ENCODE data around the gene C13orf46. TPM values are rescaled to one million over a fixed set of nuclear protein-coding genes. Genes with fewer than 3 reads are reported as not detected.

The C13orf46 gene
- total and polyA plus RNA-seq, 2 experiments from 2014 or later = 0.20 to 0.23 TPM

DNA sequence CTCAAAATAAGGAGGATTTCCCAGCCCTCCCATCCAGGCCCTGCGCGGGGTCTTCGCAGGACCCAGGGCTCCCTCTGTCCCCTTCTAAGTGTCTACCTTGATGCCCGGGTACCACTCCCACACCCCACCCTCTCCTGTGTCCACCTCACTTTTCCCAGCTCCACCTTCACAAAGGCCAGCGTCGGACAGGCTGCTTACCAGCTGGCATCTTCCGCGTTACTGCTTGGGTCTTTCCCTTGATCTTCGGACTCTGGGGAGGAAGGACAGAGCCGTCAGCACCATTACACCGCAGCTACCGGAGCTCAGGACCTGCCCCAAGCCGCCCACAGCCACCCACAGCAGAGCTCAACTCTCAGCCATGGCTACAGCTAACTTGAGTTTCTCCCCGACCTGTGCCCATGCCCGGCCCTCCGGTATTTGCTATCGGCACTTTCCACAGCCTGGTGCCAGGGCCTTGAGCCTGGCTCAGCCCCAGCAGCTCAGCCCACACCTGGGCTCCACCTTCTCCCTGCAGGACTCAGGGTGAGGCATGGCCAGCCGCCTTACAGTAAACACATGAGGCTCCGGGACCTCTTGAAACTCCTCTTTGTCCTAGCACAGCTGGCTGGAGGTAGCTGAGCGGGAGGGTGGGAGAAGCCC lies 3.8 kb downstream of the C13orf46 start:
- Histone ChIP-seq H3K9me2 (replicated peaks; ENCODE audit: insufficient read depth) (no peaks in the 10 kb centered on the region), H3K27ac (no peak overlapping the region), H3K4me2 (no peak overlapping the region), H3K4me3 (no peak overlapping the region), H3K4me1 (ENCODE audit: insufficient read depth) (no peaks in the 10 kb centered on the region), H3K79me2 (no peaks in the 10 kb centered on the region), H3K36me3 (replicated peaks; ENCODE audit: insufficient read depth, low read depth) (no peaks in the 10 kb centered on the region), H3K9me3 (ENCODE audit: low read depth) (no peaks in the 10 kb centered on the region), H4K20me1 (ENCODE audit: insufficient read depth, poor library complexity, severe bottlenecking) (no peaks in the 10 kb centered on the region), H2AFZ (no peak overlapping the region), H3K27me3 (no peaks in the 10 kb centered on the region)
- 93% methylated on average over 20 of the region's 20 CpGs for whole genome bisulfite sequencing (ENCODE audit: low lambda C conversion rate, missing lambda C conversion rate)
- TF ChIP-seq, protein P1, sequence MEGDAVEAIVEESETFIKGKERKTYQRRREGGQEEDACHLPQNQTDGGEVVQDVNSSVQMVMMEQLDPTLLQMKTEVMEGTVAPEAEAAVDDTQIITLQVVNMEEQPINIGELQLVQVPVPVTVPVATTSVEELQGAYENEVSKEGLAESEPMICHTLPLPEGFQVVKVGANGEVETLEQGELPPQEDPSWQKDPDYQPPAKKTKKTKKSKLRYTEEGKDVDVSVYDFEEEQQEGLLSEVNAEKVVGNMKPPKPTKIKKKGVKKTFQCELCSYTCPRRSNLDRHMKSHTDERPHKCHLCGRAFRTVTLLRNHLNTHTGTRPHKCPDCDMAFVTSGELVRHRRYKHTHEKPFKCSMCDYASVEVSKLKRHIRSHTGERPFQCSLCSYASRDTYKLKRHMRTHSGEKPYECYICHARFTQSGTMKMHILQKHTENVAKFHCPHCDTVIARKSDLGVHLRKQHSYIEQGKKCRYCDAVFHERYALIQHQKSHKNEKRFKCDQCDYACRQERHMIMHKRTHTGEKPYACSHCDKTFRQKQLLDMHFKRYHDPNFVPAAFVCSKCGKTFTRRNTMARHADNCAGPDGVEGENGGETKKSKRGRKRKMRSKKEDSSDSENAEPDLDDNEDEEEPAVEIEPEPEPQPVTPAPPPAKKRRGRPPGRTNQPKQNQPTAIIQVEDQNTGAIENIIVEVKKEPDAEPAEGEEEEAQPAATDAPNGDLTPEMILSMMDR (IDR thresholded peaks at IDR 0.05; ENCODE audit: poor library complexity) = no peak
- TF ChIP-seq EZH2 (IDR thresholded peaks at IDR 0.05; ENCODE audit: borderline replicate concordance) (no peak), EZH2phosphoT487 (IDR thresholded peaks at IDR 0.05; ENCODE audit: low read depth, severe bottlenecking, unreplicated experiment) (no peak)
- no peak for DNase-seq (ENCODE audit: low spot score)

DNA sequence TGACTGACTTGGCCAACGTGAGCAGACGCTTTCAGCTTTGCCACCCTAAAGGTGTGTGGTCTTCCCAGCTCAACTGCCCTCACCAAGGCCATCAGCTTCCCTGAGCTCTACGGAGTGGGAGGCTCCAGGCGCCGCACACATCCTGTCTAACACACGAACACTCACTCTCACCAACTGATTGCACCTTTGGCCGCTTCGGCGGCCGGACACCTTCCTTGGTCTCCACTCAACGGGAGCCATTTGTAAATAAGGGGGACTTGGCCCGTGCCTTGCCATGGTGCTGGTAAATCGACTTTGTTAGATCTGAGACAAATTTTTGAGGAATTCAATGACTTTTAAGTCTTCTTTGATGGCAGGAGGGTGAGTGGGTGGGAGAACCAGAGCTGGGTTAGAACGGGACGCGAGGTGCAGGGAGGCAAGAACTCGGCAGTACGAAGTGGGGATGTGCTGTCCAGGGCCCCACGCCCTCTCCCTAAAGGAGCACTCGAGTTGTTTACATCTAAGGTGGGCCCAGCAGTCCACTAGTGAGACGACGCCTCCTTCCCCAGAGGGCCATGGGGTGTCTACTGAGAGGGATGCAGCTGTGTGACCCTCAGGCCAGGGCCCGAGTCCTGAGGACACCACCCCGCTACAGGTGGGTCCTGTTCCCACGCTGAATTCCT lies 4.4 kb downstream of the C13orf46 start:
- no peaks in the 10 kb centered on the region for H3K27me3 ChIP-seq
- H3K4me2 ChIP-seq = no peak overlapping the region
- H3K4me3 ChIP-seq = no peak overlapping the region
- H2AFZ ChIP-seq = no peak overlapping the region
- DNase-seq (ENCODE audit: low spot score) = no peak
- TF ChIP-seq EZH2phosphoT487 (IDR thresholded peaks at IDR 0.05; ENCODE audit: low read depth, severe bottlenecking, unreplicated experiment) (no peak), EZH2 (IDR thresholded peaks at IDR 0.05; ENCODE audit: borderline replicate concordance) (no peak)
- TF ChIP-seq, protein P1 (IDR thresholded peaks at IDR 0.05; ENCODE audit: poor library complexity) = no peak
- no peak overlapping the region for H3K27ac ChIP-seq
- H4K20me1 ChIP-seq (ENCODE audit: insufficient read depth, poor library complexity, severe bottlenecking) = no peaks in the 10 kb centered on the region
- no peaks in the 10 kb centered on the region for H3K9me3 ChIP-seq (ENCODE audit: low read depth)
- no peaks in the 10 kb centered on the region for H3K4me1 ChIP-seq (ENCODE audit: insufficient read depth)
- H3K79me2 ChIP-seq = no peaks in the 10 kb centered on the region
- 95% methylated on average over 25 of the region's 25 CpGs for WGBS (ENCODE audit: low lambda C conversion rate, missing lambda C conversion rate)
- H3K36me3 ChIP-seq (replicated peaks; ENCODE audit: insufficient read depth, low read depth) = no peaks in the 10 kb centered on the region
- no peaks in the 10 kb centered on the region for H3K9me2 ChIP-seq (replicated peaks; ENCODE audit: insufficient read depth)

DNA sequence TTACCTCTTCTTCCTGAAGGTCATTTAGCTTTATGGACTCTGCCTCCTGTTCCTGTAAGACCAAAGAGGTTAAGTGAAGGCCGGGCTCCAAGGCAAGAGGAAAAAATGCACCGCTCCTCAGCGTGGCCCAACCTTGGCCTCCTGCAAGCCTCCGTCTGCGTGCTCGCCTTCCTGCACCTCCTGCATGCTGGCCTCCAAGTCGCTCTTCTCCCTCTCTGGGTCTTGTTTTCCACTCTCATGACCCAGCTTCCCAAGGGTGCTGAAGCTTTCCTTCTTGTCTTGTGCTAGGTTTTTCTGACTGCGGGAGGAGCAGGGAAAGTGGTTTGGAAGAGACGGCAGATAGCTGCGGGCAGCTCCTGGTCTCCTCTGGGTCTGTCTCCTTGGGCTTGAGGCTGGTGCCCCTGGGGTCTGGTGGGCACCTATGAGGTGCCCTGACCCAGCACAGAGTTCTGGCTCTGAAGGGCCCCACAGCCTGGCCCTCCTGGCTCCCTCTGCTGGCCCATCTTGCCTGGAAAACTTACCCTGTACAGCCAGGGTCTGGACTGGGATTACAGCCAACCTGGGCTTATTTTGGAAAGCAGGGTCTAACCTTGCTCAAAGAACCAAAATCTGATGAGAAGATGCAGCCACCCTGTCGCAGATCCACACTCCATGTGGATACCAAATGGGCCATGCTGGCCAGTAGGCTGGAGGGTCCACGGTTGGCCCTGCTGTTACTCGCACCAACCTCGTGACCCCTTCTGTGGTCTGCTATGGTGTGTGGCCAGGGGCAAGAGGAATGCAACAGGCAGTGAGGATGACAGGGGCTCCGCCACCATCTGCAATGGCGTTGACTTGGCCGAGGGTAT lies 5.2 kb downstream of the C13orf46 start:
- DNase-seq (ENCODE audit: low spot score) = no peak
- 95% methylated on average over 17 of the region's 17 CpGs for WGBS (ENCODE audit: low lambda C conversion rate, missing lambda C conversion rate)
- TF ChIP-seq EZH2 (IDR thresholded peaks at IDR 0.05; ENCODE audit: borderline replicate concordance) (no peak), EZH2phosphoT487 (IDR thresholded peaks at IDR 0.05; ENCODE audit: low read depth, severe bottlenecking, unreplicated experiment) (no peak)
- TF ChIP-seq, protein P1 (IDR thresholded peaks at IDR 0.05; ENCODE audit: poor library complexity) = no peak
- Histone ChIP-seq H3K4me3 (no peak overlapping the region), H3K27ac (no peak overlapping the region), H3K9me2 (replicated peaks; ENCODE audit: insufficient read depth) (no peaks in the 10 kb centered on the region), H3K4me1 (ENCODE audit: insufficient read depth) (no peaks in the 10 kb centered on the region), H3K79me2 (no peaks in the 10 kb centered on the region), H3K9me3 (ENCODE audit: low read depth) (no peaks in the 10 kb centered on the region), H3K4me2 (no peak overlapping the region), H2AFZ (no peak overlapping the region), H3K27me3 (no peaks in the 10 kb centered on the region), H3K36me3 (replicated peaks; ENCODE audit: insufficient read depth, low read depth) (no peaks in the 10 kb centered on the region), H4K20me1 (ENCODE audit: insufficient read depth, poor library complexity, severe bottlenecking) (no peaks in the 10 kb centered on the region)
